ENCODE data around the gene NMRAL1.

Gene NMRAL1

GRCh38 chr16:4463522-4464163 is 10.8 kb downstream of the NMRAL1 start:
- no peak for ATAC-seq

GRCh38 chr16:4461250-4462085 is 13.0 kb downstream of the NMRAL1 start:
- ATAC-seq, result no peak

GRCh38 chr16:4460936-4461249 is 13.5 kb downstream of the NMRAL1 start:
- ATAC-seq, result no peak

- ATAC-seq, result no peak
Measured at GRCh38 chr16:4455951-4456350, 18.5 kb downstream of the NMRAL1 start.

- ATAC-seq, result no peak
Measured at GRCh38 chr16:4455081-4455480, 19.3 kb downstream of the NMRAL1 start.

GRCh38 chr16:4454623-4455022 is 19.8 kb downstream of the NMRAL1 start:
- ATAC-seq, result no peak

GRCh38 chr16:4452674-4453073 is 21.8 kb downstream of the NMRAL1 start:
- no peak for ATAC-seq

- ATAC-seq, result no peak
Measured at GRCh38 chr16:4450931-4451519, 23.4 kb downstream of the NMRAL1 start.

GRCh38 chr16:4450430-4450829 is 24.0 kb downstream of the NMRAL1 start:
- ATAC-seq, result no peak

GRCh38 chr16:4443986-4444385 is 30.4 kb downstream of the NMRAL1 start:
- ATAC-seq, result no peak

GRCh38 chr16:4443271-4443670 is 31.2 kb downstream of the NMRAL1 start:
- ATAC-seq, result no peak

GRCh38 chr16:4442371-4442770 is 32.1 kb downstream of the NMRAL1 start:
- ATAC-seq, result no peak

GRCh38 chr16:4437366-4437765 is 37.1 kb downstream of the NMRAL1 start:
- ATAC-seq, result no peak

- ATAC-seq, result no peak
Measured at GRCh38 chr16:4435337-4436067, 38.9 kb downstream of the NMRAL1 start.

GRCh38 chr16:4433914-4434787 is 40.3 kb downstream of the NMRAL1 start:
- no peak for ATAC-seq

GRCh38 chr16:4433228-4433627 is 41.2 kb downstream of the NMRAL1 start:
- no peak for ATAC-seq

GRCh38 chr16:4431023-4431422 is 43.4 kb downstream of the NMRAL1 start:
- ATAC-seq, result no peak

- no peak for ATAC-seq
Measured at GRCh38 chr16:4428500-4428899, 45.9 kb downstream of the NMRAL1 start.

- no peak for ATAC-seq
Measured at GRCh38 chr16:4426722-4427372, 47.6 kb downstream of the NMRAL1 start.

GRCh38 chr16:4426021-4426684 is 48.3 kb downstream of the NMRAL1 start:
- peak; percentile 39 to 47 for ATAC-seq

- ATAC-seq, result peak; percentile 93
Measured at GRCh38 chr16:4425378-4426020, 48.9 kb downstream of the NMRAL1 start, which contains the start of gene DNAJA3. Gene DNAJA3, plus strand, starts transcription at chr16:4425868. Its CDS starts 14 bp downstream, at chr16:4425882.
